Germinal center (tissue), 1 donor: ENCODE data around the gene SLC39A10.
"Not testable (repeated sequence)": the region's sequence is repeated elsewhere in the genome, so short reads cannot be mapped to it uniquely, and the experiment has no call there.

ENCODE experiments used
- DNase-seq: peaks from one replicate; pipeline ENCODE4 v3.0.0; 2012; ENCODE audit warnings: mixed read lengths, low spot score

Gene SLC39A10

DNA sequence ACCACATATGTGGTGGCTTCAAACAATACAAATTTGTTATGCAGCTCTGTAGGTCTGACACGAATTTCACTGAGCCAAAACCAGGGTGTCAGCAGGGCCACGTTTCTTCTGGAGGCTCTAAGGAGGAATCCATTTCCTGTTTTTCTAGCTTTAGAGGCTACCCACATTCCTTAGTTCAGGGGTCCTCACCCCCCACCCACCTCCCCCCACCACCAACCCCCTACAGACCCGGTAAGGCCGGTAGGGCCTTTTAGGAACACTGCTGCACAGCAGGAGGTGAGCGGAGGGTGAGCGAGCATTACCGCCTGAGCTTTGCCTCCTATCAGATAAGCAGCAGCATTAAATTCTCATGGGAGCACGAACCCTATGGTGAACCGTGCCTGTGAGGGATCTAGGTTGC, 10.6 kb upstream of the SLC39A10 start:
- DNase-seq, result no peak

DNA sequence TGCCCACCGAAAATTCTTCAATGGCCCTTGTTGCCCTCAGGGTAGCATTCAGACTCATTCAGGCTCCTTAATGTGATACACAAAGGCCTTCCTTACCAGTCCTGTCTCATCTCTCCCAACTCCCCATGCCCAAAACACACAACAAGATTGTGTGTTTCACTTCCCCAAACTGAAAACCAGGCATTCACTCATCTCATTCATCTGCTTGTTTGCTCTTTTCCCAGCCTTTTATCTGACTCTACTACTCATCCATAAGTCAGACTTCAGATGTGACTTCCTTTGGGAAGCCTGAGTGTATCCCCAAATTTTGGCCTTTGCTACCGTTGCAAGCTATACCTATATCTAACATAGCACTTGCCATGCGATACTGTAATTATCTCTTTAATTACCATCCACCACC, 9.7 kb upstream of the SLC39A10 start:
- peak; percentile 26 for DNase-seq

- DNase-seq, result not testable (repeated sequence)
These were observed 8.7 kb upstream of the SLC39A10 start for GRCh38 chr2:195648370-195648769.

DNA sequence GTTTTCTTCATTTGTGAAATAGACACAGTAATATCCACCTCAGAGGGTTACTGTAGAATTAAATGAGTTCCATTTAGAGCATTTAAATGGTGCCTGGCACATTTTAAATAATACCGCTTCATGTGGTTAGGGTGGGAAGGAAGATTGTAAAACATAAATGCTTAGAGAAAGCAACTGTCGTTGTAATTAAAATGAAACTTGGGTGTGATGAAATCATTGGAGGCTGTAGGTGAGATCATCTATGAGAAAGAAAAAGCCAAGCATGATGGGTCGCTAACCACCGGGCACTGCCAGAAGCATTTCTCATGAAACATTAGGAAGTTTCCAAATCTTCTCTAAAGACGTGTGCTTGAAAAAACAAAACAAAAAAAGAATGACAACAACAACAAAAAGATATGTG, 8.2 kb upstream of the SLC39A10 start:
- no peak for DNase-seq

DNA sequence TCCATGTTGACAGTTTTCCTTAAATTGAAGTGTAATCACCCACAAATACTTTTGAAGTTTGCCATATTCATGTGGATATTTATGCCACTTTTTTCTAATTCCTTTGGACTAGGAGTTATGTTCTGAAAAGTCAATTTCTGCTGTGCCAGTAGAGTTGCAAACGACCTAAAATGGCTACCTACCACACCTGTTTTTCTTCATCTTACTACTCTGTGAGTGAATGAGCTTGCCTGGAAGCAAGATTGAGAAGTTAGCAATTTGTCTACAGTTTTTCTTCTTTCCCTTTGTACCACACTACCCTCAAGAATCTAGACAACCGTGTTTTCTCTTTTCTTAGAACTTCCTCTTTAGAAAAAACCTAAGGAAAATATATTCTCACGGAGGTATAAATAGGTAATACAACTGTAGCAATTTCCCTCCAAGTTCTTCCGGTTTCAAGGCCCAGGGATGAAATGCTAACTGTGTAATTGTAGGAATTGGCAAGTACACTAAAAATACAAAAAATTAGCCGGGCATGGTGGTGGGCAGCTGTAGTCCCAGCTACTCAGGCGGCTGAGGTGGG, 7.3 kb upstream of the SLC39A10 start:
- peak; percentile 19 for DNase-seq

GRCh38 chr2:195651046-195651445, 6.0 kb upstream of the SLC39A10 start:
- DNase-seq, result no peak

DNA sequence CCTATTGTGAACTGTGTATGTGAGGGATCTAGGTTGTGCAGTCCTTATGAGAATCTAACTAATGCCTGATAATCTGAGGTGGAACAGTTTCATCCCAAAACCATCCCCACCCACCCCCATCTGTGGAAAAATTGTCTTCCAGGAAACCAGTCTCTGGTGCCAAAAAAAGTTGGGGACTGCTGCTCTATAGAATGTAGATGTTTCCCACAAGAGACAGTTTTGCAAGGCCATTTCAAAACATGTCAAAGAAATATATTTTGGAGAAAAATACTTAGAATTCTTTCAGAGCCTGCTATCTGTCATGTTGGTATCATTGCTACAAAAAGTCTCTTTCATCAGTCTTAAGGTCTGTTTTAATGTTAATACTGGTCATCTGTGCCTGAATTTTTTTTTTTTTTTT, 4.1 kb upstream of the SLC39A10 start:
- no peak for DNase-seq

GRCh38 chr2:195656161-195656858, 716 bp upstream of the SLC39A10 start:
- DNase-seq, result no peak

DNA sequence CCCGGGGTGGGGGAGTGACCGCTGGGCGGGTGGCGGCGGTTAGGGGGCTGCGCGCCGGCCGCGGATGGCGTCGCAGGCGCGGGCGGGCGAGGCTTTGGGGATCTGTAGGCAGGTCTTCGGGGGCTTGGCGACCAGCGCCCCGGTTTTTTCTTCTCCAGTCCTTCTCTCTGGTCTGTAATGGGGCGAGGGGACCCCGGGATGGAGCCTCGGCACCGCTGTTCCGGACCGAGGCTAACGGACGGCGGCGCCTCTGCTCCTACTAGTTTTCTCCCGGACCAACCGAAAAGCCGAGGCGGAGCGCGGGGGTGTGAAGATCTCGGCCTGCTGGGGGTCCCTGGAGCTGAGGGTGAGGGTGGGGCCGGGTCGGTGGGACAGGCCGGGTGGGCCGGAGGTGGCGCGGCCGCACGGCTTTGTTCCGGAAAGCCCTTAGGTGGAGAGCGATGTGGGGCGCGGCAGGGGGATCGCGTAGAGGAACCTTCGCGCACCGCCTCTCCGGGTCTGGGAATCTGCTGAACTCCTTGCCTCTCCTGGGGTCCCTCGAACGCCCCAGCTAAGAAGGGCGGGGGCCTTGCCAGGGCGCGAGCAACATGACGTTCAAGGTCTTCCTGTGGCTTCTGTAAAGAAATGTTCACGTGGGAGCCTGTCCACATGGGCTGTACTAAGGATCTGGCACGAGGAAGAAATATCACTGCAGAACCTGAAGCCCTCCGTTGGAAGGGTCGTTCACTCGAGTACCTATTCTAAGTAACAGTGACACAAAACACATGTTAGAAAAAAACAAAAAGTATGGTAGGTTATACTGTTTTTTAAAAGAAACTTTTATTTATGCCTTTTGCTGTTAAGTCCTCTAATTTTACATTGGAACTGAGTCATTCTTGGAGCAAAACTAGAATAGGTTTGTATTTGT, 861 bp downstream of the SLC39A10 start:
- DNase-seq, result peak; percentile 34

DNA sequence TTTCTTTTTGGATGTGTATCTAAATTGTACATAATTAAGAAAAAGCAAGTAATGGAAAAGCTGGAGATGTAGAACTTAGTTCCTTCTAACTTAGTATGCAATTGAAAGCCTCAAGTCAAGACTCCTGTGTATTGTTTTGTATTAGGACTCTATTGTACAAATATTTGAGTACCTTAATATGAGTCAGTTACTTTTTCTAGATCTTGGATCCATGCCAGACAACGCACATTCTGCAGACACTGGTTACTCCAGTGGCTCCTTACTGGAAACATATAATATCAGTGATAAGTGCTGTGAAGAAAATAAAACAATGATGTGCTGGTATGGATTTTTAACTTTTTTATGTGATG, 1.5 kb downstream of the SLC39A10 start:
- no peak for DNase-seq

DNA sequence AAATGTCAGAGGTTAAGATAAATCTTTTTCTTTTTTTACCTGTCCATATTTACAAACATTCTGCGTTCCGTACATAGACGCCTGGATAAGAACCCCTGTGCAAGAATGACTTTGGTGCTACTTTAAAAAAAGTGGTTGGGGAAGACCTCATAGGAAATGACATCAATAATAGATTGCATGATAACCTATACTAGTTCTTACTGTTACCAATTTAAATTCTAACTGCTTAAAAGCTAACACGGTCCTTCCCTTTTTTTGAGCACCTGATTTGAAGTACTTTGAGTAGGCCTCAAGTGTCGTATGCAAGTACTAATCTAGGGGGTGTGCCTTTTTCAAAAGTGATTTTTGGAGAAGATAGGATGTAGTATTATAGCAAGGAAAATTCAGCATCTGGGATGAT, 2.1 kb downstream of the SLC39A10 start:
- peak; percentile 20 for DNase-seq

DNA sequence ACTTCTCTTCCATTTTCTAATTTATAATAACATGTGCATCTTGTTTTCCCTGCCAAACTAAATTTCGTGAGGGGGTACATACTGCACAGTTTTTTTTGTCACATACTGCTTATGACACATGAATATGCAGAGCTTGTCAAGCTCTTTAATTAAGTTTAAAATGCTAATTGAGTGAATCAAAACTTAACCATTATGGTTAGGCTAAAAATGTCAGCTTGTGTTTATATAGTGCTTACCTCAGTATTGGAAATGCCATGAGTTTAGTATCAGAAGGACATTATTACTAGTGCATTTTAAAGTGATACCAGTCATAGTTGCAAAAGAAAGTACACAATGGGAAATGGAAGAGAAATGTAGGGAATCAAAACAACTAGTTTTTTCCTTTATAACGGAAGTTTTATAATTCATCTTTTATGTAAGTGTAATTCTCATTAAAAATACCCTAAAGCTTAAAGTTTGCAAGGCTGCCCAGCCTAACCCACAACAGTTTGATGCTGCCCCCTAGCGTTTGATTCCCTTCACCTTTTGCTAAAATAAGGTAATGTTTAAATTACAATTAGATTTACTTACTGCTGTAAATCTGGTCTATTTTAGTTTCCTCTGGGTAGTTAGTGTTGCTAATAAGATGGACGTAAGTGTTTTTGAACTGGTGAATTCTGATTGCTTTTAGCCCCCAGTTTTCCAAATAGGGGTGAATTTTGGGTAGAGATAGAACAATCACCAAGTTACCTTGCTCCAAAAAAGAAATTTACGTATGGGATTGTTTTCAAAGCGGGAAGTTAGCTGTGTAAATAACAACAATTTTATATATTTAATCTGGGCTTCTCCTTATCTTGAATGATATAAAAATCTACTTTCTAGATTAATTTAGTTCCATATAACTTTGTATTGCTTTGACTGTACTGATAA, 3.2 kb downstream of the SLC39A10 start:
- DNase-seq, result peak; percentile 47

DNA sequence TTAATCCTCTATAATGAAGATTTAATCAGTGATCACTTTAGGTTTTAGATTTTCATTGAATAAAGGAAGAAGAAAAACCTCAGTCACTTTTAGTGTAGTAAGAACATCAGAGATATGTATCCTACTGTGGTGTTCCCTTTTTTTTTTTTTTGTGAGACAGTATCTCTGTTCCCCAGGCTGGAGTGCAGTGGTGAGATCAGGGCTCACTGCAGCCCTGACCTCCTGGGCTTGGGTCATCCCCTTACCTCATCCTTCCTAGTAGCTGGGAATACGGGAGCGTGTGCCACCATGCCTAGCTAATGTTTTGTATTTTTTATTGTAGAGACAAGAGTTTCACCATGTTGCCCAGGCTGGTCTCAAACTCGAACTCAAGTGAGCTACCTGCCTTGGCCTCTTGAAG, 5.1 kb downstream of the SLC39A10 start:
- no peak for DNase-seq

DNA sequence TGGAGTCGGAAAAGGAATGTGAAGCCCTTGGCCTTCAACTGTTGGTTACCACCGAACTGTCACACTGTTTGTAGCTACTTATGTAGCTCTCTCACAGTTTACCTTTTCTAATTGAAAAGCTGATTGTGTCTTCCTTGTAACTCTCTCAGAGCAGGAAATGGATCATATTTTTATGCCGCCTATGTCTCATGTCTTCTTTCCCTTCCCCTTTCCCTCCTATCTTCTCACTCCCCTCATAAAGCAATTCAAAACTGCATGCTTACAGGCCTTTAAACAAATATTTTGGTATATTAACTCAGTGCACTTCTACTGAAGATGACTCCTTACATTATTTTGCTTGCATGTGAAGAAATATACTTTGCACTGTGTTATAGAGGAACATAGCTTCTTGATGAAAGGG, 6.0 kb downstream of the SLC39A10 start:
- DNase-seq, result no peak

DNA sequence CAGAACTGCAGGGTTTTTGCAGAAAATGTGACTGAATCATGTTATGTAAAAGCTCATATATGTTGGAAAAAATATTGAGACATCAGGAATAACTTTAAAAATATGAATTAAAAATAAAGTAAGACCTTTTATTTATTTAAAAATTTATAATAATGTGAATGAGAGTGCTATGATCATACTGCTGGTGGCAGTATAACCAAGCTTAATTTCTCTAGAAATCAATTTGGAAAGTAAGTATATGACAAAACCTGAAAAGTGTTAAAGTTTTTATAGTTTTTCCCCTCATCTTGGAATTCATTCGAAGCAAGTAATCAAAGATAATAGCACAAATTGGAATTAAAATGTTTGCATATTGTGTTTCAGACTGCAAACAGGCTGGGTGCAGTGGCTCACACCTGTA, 7.5 kb downstream of the SLC39A10 start:
- DNase-seq, result no peak

DNA sequence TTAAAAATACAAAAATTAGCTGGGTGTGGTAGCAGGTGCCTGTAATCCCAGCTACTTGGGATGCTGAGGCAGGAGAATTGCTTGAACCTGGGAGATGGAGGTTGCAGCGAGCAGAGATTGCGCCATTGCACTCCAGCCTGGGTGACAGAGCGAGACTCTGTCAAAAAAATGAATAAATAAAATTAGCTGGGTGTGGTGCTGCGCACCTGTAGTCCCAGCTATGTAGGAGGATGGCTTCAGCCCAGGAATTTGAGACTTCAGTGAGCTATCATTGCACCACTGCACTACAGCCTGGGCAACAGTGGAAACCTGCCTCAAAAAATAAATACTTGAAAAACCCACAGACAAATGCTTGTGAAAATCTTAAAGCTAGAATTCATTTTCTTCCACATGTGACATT, 8.1 kb downstream of the SLC39A10 start:
- DNase-seq, result not testable (repeated sequence)

- no peak for DNase-seq
These were observed 9.2 kb downstream of the SLC39A10 start for GRCh38 chr2:195666113-195666712.

- no peak for DNase-seq
These were observed 10.9 kb downstream of the SLC39A10 start for GRCh38 chr2:195667974-195668373.

DNA sequence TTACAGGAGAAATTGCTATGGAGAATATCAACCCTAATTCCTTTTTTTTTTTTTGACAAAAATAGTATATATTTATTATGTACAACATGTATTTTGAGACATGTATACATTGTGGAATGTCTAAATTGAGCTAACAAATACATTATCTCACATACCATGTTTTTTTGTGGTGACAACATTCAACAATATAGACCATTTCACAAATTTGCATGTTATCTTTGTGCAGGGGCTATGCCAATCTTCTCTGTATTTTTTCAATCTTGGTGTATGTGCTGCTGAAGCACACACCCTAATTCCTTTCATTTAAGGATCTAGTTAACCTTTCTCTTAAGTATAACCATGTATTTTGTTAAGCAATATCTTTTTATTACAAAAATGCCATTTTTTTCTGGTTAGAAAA, 13.2 kb downstream of the SLC39A10 start:
- no peak for DNase-seq

DNA sequence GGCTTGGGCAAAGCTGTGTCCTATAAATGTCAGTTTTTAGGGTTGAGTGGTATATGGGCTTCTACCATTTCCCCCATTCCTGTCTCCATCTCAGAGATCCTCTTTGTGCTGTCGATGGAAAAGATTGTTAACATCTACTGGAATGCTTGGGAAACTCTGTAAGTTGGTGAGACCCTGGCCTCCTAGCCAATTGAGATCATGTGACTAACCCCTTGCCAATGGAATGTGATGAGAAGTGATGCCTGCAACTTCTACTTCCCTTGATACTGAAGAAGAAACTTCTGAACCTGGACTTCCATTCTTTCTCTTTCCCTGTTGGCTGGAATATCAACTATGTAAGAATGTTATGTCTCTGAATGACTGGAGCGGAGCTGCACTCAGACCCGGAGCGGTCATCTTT, 14.5 kb downstream of the SLC39A10 start:
- no peak for DNase-seq

- no peak for DNase-seq
These were observed 15.6 kb downstream of the SLC39A10 start for GRCh38 chr2:195672674-195673073.
